Right renal cortex interstitium (tissue), 3 donors: ENCODE results near the gene MC2R. TPM values are rescaled to one million over a fixed set of nuclear protein-coding genes. Genes with fewer than 3 reads are reported as not detected.
"Not testable (repeated sequence)": the region's sequence is repeated elsewhere in the genome, so short reads cannot be mapped to it uniquely, and the experiment has no call there.

Experiments
- DNase-seq, 3 donors: peaks; one replicate each; pipeline ENCODE4 v3.0.0-alpha.2; 2013; ENCODE audit warnings: low read depth in 3 of 3, low spot score in 2 of 3
- polyA plus RNA-seq, 3 donors: library from polyadenylated mRNA; unstranded; fragments of 120-200 nt; gene quantifications; one replicate each; pipeline ENCODE4 v1.2.1, GENCODE V29; 2013; ENCODE audit not compliant: insufficient read length in 3 of 3

The MC2R gene
- polyA plus RNA-seq, 3 donors, result 0.16 TPM; not detected in 2

DNA sequence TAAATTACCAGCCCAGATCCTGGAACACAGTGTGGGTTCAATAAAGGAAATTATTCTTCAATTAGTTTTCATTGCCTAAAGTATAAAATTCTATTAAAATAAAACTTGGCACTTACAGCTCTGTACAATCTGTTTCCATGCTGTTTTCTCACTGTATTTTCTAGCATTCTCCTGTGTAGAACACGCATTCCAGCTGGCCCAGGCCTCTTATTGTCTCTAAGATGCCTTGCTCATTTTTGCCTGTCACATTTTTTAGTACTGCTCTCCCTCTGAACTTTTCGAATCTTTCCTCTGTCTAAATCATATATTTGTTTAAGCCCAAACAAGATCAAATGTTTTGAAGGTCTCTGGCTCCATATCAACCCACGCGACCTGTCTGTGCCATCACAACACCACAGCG lies 20.8 kb downstream of the MC2R start:
- DNase-seq, result no peak

DNA sequence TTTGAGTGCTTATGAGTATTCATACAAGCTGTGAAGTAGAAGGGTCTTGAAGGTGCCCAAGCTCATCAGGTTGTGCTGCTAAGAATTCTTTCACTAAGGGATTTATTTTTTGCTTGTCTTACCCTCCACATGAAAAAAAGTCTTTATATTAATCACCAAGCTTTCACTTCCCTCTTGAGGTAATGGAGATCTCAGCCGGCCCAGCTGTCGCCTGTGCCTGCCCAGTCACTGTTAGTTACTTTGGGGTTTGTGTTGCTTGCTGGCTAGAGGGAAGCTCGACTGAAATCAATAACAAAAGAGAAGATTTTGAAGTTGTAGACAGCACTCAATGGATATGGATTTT lies 21.9 kb downstream of the MC2R start:
- no peak for DNase-seq

DNA sequence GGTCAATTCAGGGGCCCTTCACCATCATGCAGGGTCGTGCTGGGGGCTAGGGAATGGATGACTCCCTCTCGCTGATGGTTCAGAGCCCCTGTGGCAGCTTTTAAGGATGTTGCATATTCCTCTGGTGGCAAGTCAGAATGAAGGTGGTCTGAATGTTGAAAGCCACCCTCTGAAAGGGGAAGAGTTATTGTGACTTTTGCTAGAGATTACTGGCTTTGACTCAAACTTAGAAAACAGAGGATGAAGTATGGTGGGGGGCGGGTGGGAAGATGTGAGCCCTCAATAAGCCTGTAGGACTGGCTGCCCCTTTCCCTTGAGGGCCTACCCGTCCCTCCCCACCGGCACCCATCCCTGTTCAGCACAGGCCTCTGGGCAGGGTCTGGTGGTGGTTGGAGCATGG lies 23.2 kb downstream of the MC2R start:
- no peak for DNase-seq

DNA sequence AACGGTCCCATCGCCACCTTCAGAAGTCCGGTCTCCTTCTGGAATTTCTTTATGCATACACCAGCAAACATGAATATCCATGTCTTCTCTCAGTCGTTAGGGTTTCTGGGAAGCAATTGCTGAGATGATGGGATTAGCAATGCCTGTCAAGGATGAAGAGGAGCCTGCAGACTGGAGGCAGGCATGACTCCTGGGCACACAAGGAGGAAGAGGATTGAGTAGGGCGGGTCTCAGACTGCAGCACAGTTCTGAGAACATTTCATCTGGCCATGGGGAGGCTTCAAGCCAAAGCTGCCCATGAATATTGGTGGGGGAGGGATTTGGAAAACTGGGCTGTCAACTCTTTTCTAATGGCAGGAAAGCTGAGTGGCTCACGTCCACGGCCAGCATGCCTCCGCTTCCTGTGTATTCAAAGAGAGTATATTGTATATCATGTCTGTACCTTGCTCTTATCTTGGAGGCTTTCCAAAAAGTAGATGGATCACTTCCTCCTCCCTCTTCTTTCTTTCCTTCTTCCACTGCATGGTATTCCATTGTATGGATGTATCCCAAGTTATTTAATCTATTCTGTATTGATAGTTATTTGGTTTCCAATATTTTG lies 24.5 kb downstream of the MC2R start:
- DNase-seq, result no peak

DNA sequence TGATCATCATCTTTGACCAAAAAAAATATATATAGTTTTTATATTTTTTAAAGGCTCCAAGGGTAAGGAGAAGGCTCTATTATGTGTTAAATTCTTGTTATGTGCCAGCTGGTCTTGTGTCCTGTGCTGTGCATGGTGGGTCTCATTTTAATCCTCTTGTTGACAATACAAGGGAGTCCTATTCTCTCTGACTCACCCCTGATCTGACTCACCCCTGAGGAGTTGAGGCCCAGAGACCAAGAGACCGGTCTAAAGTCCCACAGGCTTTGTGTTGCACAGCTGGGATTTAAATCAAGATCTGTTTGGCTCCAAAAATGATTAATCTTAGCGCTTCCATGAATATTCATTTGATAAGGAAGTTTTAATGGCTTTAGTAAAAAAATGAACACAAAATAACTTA lies 25.7 kb downstream of the MC2R start:
- no peak for DNase-seq

DNA sequence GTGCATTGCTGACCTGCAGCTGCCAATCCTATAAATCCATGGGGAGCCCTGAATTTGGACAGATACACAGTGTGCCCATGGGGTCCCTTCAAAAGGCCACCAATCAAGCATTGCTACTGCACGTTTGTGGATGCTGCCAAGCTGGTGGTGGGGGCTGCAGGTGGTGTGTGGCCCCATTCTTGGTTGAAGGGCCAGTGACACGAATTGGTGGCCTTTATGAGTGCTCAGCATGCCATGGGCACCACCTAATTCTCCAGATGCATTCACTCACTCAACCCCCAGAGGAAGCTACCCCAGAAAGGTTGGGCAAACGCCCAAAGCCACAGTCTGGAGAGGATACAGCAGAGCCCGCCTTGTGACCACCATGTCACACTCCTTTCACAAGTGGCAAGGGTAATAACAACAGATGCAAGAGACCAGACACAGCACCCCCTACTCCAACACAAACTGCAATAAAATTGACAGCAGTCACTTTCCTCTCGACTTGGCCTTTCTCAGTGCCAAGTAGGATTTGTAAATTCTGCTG lies 27.1 kb downstream of the MC2R start:
- no peak for DNase-seq

DNA sequence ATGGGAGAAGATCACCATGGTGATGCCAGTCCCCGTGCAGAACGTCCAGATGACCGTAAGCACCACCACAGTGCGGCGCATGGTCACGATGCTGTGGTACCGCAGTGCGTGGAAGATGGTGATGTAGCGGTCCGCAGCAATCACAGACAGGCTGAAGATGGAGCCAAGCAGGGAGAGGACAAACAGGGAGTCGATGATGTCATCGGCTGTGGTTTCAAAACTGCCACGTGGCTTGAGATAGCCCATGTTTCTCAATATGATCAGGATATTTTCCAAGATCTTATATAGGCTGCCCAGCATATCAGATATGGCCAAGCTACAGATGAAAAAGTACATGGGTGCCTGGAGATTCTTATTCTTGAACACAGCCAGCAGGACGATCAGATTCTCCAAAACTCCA lies 30.3 kb downstream of the MC2R start:
- no peak for DNase-seq

DNA sequence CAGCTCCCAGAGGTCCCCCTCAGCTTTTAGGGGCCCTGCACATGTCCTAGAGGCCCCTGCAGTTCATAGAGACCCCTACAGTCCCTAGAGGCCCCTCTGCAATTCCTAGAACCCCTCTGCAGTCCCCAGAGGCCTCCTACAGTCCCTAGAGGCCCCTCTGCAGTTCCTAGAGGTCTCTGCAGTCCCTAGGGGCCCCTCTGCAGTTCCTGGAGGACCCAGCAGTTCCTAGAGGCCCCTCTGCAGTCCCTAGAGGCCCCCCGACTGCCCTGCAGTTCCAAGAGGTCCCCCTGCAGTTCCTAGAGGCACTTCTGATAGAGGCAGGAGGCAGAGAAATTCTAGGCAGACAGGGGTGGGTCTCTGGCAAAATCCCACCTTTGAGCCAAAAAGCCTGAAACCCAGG lies 35.4 kb downstream of the MC2R start:
- DNase-seq, result no peak

DNA sequence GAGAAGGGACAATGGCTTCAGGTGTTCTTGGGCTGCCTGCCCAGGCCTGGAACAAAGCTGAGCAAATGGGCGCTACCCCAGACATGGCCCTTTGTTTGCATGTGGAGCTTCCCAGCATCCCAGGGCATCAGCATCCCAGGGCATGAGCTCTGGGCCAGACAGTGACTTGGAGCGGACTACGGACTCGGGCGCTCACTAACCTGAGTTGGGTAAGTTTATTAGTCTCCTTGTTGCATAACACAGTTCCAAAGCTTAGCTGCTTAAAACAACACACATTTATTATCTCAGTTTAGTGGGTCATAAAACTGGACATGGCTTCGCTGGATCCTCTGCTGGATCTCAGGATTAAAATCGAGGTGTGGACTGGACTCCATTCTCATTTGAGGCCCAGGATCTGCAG lies 35.8 kb downstream of the MC2R start:
- no peak for DNase-seq

DNA sequence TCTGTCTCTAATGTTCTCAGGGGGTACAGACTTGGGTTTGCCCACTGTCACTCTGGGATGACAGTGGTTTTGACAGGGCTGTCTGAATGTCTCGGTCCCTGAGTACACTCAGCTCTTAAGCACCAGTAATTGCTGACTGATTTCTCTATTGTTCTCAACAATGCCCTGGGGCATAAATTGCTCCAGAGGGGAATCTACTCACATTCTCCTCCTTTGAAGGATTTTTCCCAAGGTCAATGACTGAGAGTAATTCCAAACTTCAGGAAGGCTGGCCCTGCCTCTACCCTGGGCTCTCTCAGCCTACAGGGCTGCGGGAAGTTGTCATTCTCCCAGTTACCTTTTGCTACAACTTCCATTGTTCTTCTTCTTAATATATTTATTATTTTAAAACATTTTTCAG lies 36.5 kb downstream of the MC2R start:
- DNase-seq, result no peak

DNA sequence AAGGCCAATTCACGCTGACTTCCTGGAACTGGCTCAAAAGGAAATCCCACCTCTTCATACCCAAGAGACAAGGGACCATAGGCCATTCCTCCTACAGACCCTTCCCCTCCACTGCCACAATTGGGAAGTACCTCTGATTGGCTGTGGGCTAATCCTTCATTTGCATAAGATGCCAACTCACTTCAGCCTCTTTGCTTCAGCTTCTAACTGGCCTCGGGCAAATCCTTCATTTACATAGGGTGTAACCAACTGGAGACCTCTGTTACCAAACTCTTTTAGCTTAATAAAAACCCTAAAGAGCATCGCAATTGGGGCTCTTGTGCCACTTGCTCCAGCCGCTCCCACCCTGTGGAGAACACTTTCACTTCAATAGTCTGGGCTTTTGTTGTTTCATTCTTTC lies 38.2 kb downstream of the MC2R start:
- no peak for DNase-seq

DNA sequence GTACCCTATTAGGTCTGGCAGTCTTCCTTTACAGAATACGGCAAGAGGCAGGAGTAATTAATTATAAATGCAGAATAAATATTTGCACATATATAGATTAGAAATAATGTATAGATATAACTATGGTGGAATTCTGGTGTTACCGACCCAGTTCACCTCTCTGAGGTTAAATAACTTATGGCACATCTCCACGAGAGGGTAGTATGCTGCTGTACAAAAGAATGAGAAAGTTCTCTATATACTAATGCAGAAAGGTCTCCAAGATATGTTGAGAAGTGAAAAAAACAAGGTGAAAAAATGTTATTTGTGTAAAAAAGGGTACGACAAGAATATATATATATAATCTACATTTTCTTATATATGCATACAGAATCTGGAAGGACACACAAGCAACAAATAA lies 40.8 kb downstream of the MC2R start:
- DNase-seq, result no peak

DNA sequence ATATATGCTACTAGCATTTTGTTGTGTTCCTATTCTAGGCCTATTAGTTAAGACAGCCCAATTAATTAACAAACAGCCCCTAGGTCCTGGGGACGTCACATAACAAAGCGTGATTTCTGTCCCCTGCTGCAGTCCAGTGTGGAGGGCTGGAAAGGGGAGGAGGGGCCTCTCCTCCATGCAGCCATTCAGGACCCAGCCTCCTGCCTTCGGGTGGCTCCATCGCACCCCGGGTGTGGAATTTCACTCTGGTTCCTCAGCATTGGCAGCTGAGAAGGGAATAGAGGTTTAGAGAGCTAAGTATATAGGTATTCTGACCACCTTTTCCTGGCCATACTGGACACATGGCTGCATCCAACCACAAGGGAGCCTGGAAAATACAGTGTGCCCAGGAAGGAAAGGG lies 42.4 kb downstream of the MC2R start:
- DNase-seq, result no peak

DNA sequence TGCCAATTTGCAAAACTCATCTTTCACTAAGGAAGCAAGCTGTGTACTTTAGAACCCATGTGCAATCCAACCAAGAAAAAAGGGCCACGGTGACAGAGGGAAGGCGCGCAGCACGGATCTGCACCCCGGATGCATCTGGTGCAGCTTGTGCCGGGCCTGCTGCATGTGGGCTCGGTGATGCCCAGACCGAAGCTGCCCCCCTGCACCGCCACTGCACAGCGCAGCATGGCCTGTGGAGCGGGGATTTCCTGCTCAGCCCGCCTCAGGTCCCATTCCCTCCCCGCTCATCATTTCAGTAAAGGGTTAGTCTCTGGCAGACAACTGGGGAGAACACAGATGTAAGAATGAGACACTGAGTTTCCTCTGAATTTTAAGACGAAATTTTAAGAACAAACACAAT lies 43.0 kb downstream of the MC2R start:
- DNase-seq, result no peak

DNA sequence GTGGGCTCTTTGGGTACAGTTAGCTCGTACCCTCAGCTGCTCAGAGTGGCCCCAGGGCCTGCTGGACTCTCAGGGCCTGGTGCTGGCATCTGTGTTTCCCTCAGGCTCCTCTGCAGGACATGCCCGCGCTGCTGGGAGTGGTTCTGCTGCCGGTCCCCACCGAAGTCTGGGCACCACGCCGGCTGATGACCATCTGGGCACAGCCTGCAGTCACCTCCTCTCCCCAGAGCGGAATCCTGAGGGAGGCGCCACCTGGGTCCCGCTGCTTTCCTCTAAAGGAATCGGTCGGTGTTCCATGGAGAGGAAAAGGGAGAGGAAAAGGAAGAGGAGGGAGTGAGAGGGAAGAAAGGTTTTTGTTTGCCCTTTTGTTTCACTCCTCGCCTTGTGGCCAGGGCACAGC lies 43.6 kb downstream of the MC2R start:
- no peak for DNase-seq

DNA sequence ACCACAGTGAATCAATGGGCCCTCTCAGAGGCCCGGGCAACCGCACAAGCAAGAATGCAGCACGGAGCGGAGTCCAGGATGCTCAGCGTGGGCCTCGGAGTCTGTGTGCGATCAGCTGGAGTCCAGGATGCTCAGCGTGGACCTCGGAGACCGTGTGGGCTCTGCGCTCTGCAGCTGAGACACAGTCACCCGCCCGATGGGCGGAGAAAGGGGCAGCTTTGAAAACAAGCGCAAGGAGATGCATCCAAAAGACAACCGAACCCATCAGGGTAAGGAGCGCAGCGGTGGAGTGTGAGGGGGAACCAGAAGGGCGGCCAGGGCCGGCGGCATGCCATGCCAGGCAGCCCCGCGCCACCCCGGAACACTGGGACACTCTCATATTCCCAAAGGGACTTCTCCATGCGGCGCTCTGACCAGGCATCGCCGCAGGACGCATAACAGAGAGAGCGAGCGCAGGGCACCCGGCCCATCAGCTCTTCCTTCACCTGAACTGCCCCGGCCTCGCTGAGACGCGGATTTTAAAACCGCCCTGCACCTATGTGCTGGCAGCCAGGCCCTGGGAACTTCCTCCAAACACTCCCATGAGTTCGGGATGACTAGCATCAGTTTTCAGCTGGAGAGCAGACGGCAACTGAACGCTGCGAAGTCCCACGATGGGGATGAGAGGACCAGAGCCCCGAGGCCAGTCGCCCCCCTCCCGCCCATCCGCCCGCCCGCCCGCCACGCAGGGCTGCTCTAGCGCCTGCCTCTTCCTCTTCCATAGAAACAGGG lies 46.6 kb downstream of the MC2R start:
- DNase-seq, result no peak

DNA sequence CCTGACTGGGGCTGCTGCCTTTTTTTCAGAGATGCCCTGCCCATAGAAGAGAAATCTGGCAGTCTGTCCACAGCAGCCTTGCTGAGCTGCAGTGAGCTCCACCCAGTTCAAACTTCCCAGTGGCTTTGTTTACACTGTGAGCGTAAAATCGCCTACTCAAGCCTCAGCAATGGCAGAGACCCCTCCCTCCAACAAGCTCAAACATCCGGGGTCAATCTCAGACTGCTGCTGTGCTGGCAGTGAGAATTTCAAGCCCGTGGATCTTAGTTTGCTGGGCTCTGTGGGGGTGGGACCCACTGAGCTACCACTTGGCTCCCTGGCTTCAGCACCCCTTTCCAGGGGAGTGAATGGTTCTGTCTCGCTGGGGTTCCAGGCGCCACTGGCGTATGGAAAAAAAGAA lies 52.4 kb downstream of the MC2R start:
- DNase-seq, result not testable (repeated sequence)

DNA sequence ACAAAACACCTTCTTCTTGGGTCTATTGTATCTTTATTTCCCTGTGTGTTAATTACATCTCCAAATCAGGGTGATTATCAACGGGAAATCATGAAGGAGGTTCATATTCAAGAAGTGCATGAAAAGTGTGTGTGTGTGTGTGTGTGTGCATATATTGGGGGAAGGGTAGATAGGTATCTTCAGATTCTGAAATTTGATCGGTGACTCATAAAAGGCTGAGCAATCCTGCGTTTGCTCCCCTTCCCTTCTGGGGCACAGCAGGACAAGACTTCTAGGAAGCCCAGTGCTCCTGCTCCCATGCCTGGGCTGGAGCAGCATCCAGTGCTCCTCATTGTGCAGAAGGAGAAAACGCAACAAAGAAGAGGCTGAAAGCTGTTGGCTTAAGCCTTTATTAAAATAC lies 65.5 kb downstream of the MC2R start:
- no peak for DNase-seq

DNA sequence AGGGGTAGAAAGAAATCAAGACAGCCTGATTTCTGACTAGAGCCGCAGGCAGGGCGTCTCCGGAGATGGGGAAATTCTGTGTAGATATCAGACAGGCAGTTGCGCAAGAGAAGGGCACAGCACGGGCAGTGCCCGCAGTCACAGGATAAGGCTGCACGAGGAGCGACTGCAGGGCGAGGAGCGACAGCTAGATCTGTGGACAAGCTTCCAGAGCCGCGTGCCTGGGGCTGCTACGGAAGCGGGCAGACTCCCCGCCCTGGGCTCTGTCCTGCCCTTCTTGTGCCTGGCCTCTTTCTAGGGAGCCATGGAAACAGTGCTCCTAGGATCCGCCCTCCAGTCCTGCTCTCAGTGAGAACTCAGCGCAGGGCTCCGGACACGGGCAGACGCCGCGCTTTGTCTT lies 78.8 kb downstream of the MC2R start:
- DNase-seq, result no peak

DNA sequence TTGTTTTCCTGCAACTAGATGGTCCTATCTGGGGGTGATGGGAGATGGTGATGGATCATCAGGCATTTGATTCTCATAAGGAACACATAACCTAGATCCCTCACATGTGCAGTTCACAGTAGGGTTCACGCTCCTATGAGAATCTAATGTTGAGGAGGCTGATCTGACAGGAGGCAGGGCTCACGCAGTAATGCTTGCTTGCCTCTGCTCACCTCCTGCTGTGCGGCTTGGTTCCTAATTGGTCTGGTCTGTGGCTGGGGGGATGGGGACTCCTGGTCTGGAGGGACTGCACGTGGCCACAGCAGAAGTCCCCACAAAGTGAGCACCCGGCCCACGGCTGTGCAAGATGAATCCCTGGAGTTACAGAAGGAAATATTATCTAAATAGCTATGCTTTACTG lies 80.1 kb downstream of the MC2R start:
- DNase-seq, result no peak

DNA sequence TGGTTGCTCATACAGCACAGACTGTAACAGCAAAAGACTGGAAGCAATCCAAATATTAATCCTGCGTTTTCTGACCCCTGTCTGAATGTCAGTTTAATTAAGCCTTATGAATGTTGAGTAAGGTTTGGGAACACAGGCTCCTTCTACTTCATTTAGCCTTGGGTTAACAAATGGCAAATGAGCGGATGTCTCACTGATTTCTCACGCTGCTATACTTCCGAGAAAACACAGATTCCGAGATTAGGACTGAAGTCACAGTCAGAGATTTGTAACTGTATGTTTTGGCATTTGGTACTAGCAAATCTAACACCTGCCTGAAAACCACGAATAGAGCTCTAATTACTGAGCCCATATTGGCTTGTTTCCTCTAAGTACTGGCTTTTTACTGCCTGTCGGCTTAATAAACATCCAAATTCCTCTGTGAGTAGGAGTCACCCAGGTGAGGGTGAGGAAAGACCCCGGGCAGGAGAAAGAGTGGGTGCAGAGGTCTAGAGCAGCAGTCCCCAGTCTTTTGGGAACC lies 80.8 kb downstream of the MC2R start:
- no peak for DNase-seq
